GM21367 (cell line): ENCODE data around the gene ASPA.
"Not testable (repeated sequence)": the region's sequence is repeated elsewhere in the genome, so short reads cannot be mapped to it uniquely, and the experiment has no call there.

Experiments
- ATAC-seq: cut with Tn5 transposase; IDR thresholded peaks from one replicate; pipeline ENCODE4 v1.9.1; 2021; ENCODE audit not compliant: unreplicated experiment

Gene ASPA

DNA sequence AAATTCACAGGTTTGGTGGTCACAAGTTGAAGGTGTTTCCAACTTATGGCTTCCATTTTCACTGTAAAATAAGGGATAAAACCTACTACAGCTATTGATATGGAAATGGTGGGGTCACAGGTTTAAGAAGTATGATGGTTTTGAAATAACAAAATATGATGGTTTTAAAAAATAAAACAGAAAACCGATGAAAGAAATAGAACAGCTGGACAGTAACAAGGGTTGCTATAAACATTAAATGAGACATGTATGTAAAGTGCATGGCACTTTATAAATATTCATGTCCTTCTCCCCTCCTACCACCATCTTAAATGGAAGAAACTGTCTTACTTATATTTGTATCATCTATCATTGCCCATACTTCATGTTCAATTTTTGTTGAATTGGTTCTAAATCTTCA, 31.3 kb downstream of the ASPA start:
- ATAC-seq: no peak

DNA sequence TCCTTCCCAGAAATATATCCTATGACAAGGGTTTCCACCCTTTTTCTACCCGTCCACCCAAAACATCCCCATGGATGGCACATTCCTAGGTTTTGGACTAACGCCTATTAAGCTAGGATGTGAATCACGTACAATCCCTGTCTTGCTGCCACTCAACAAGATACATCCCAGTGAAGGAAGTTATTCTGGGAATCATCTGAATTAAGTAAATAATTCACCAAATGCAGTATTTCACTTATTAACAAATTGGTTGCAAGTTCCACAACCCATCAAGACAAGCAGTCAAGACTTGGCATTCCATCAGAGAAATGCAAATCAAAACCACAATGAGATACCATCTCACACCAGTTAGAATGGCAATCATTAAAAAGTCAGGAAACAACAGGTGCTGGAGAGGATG, 32.1 kb downstream of the ASPA start:
- ATAC-seq: no peak

DNA sequence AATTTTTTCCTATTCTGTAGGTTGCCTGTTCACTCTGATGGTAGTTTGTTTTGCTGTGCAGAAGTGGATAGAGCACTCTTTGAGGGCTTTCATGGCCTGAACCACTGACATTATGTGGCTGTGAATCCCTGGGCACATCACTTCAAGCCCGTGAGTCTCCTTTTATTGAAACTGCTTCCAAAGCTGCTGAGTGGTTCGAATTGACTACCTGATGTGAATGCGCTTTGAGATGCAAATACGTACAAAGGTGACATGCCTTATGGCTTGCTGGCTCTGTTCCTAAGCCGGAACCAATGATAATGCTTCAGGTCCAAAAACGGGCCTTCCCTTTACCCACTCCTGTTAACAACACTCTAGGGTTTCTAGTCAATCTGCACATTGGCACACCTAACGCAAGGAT, 34.3 kb downstream of the ASPA start:
- ATAC-seq: no peak

DNA sequence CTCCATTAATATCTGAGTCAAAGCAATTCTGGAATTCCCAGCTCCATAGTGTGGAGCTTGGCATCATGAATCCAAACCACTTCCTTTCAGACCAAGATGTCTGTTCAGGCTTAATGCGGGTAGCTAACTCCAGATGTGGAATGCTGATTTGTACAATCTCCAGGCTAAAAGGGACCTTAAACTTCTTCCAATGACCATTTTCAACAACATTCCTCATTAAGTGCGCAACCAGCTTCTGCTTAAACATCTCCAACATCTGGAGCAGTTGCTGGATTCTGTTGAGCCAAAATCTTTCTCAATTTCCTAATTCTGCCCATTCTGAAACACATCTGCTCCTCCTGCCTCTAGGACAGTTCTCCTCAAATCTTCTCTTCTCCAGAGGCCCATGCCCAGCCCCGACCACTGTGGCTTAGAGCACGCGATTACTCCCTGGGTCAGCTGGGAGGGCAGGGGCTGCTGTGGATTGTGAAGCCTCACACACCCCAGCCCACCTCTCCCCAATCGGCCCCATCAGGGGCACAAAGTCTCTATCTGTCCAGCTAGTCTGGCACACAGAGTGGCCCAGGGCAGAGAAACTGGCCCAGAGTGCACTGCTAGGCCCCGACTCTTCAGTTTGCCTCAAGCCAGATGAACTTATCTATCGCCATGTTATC, 36.2 kb downstream of the ASPA start:
- no peak for ATAC-seq

DNA sequence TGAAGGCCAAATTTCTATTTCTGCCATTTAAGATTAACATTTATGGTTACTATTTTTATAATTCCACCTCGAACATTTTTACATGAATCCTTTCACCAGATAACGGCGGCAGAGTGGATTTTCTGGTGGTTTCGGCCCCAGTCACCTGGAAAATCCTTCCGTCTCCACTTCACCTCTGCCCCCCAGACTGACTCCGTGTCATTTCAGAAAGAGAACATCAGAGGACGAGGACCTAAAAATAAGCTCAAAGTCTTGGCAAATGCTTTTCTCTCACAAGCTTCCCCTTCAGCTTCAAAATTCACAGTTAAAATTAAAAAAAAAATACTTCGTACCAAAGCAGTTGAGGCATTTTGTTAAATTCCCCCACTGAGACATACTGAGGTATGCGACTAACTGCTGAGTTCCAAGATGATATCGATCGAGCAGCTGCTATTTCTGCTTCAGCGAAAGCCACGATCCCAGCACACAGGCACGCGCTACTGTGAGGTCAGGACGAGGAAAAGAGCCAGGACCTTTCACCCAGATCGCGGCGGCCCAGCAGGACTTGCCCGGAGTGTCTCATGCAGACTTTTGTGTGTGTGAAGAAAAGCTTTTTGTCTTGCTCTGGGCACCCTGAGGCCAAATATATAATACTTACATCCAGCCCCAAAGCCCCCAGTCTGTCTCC, 36.8 kb downstream of the ASPA start:
- no peak for ATAC-seq

DNA sequence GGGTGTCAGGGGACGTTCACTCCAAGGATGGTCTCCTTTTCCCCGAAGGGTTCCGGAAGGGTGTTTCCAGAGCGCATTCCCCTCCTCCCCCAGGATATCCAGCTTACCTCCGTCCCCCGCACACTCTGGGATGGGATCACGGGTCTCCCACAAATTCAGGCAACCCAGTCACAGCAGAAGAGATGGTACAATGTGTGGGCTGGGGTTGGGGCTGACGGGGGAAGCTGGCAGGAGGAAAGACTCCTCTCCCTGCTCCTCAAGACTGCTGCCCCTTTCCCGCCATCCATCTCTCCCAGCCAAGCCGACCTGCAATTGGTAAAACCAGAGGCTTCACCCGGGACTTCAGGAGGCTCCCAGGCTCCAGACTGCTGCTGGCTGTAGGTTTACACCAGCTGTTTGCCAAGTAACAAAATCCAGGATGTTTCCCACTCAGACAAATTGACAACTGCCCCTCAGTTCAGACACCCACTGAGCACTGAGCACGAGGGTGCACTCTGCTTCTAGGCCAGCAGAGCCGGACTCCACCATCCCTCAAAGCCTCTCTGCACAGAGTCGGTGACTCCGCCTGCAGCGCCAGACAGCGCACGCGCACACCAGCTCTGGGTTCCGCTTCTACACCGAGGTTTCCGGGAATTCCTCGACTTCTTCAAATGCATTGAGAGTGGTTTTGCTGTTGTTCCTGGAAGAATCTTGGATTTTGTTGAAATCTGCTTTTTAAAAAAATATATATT, 37.7 kb downstream of the ASPA start:
- no peak for ATAC-seq

DNA sequence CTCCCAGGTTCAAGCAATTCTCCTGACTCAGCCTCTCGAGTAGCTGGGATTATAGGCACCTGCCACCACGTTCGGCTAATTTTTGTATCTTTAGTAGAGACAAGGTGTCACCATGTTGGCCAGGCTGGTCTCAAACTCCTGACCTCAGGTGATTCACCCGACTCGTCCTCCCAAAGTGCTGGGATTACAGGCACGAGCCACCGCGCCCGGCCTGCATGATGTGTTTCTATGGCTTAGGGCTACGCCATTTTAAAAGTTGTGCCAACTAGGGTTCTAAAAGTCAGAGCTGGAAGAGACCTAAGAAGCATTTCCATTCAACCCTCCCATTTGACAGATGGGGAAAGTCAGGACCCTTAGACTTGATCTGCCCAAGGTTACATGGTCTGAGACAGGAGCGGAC, 38.4 kb downstream of the ASPA start:
- ATAC-seq: not testable (repeated sequence)

DNA sequence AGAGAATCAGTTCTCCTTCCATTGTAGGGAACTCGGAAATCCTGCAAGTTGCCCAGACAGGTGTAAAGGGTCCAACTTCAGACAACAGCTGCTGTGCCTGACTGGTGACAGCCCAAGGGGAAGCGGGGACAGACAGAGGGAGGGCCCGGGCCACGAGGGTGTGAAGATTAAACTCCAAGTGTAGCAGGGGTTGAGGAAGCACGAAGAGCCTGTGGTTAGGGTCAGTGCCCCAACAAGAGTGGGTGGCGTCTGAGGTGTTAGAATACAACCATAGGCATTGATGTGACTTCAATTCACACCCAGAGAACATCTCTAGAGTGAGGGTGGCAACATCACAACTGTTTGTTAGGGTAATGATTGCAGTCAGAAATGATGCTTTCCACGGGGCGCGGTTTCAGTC, 39.1 kb downstream of the ASPA start:
- ATAC-seq: no peak

DNA sequence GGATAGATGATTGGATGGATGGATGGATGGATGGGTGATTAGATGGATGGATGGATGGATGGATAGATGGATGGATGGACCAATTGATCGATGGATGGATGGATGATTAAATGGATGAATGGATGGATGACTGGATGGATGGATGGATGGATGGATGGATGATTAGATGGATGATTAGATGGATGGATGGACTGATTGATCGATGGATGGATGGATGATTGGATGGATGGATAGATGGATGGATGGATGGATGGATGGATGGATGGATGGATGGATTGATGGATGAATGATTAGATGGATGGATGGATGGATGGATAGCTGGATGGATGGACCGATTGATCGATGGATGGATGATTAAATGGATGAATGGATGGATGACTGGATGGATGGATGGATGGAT, 43.7 kb downstream of the ASPA start:
- not testable (repeated sequence) for ATAC-seq

DNA sequence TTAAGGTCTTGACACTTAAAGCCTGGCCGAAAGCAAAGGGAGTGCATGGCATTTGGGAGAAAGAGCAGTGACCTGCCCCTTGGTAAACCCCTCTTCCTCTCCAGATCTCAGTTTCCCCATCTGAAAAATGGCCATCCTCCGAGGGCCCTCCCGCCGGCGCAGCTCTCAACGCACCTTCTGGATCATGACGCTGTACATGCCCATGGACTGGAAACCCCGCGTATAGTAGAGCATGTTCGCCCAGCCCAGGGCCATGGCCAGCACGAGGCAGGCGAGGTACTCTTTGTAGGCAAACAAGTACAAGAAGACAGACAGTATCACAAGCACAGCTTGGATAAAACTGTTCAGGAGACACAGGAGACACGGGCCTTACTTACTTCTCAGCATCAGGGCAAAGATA, 48.2 kb downstream of the ASPA start:
- no peak for ATAC-seq

DNA sequence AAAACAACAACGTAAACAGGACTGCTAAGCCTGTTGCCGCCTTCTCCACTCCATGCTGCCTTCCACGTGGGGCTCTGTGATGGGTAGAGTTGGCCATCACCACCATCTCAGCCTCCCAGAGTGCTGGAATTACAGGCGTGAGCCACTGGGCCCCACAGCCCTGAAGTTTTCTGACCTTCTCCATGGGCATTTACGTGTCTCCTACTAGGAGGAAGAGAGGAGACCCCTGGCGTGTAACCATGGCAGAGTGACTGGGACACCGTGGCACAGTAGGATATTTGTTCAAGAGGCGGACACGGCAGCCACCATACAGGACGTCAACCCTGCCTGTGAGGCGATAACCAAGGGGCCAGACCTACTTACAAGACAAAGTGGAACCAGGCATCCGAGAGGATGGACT, 50.7 kb downstream of the ASPA start:
- ATAC-seq: no peak

DNA sequence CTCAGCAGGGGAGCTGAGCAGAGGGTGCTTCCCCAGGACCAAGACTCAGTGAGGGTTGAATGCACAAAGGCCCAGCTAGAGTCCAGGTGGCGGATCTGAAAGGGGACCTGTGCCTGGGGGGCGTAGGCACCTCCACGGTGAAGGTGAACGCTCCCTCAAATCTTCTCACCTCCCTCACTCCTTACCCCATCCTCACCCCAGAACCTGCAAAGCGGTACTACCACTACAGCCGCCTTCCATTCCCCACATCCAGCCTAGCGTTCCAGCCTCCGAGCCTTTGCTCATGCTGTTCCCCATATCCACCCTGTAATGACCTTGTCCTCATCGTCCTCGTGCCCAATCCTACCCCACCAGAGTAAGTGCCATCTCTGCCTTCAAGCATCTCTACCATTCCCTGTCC, 51.2 kb downstream of the ASPA start:
- ATAC-seq: no peak

DNA sequence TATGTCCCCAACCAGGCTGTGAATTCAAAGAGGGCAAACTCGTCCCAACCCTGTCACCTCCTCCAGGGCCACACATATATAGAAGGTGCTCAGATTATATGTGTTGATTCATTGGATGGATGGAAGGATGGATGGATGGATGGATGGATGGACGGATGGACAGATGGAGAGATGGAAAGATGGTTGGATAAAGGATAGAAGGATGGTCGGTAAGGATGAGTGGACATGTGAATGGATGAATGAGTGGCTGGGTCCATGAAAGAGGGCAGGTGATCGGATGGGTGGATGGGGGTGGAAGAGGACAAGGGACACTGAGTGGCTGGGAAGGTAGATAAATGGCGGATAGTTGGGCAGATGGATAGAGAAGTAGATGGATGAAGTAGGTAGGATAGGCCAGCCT, 51.7 kb downstream of the ASPA start:
- ATAC-seq: no peak

DNA sequence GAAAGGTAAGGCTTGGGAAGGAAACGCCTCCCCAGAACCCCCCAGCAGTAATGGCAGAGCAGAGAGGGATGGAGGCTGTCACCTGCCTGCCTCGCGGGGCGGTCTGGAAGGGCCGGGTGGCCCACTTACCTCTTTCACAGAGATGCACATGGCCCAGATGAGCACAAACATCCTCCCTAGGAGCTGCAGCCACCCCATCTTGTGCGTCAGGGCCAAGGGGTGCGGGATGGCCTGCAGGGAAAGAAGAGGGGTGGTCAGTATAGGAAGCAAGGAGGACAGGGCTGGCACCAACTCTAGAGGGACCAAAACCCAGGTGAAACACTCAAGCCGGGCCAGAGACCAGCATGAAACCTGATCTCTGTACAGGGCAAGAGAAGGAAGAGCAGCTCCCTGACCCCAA, 52.1 kb downstream of the ASPA start:
- ATAC-seq: no peak

DNA sequence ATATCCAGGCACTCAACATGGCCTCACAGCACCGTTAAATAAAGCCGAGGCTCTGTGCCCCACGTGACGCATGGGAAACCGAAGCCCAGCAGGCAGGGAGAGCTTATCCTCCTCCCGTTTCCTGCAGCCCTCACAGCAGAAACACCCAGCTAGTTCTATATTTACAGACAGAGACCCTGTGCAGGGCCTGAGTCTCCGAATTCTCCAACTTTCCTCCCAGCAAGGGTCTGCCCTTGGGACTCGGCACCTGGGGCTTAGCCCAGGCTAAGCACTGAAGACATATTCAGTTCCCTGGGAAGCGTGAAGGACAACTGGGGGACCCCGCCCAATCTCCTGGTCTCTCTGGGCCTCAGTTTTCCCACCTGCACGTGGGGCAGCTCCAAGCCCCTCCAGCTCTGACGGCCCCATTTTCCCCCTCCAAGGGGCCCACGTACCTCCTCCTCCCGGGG, 52.6 kb downstream of the ASPA start:
- ATAC-seq: no peak

DNA sequence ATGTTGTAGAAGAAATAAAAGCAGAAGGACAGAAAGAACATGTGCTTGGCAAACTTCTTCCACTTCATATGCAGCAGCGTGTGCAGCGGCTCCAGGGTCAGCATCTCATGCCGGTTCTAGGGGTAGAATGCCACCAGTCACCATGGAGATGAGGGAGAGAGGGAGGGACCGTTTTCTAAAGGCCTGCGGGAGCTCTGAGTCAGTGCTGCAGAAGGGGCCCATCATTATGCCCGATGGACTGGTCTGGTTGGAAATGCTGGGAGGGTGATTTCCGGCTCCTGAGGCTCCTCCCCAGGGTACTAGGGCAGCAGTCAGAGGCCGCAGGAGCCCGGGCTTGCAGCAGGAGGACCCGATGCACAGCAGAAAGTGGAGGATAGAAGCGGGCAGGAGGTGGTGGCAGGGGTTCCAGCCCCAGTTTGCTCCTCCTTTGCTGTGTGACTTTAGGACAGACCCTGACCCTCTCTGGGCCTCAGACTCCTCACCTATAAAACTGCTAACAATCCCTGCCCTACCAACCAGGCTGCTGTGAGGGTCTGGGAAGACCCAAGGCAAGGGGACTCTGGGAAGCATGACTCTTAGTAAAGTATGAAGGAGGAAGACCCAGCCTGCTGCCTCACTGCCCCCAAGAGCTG, 53.2 kb downstream of the ASPA start:
- no peak for ATAC-seq

DNA sequence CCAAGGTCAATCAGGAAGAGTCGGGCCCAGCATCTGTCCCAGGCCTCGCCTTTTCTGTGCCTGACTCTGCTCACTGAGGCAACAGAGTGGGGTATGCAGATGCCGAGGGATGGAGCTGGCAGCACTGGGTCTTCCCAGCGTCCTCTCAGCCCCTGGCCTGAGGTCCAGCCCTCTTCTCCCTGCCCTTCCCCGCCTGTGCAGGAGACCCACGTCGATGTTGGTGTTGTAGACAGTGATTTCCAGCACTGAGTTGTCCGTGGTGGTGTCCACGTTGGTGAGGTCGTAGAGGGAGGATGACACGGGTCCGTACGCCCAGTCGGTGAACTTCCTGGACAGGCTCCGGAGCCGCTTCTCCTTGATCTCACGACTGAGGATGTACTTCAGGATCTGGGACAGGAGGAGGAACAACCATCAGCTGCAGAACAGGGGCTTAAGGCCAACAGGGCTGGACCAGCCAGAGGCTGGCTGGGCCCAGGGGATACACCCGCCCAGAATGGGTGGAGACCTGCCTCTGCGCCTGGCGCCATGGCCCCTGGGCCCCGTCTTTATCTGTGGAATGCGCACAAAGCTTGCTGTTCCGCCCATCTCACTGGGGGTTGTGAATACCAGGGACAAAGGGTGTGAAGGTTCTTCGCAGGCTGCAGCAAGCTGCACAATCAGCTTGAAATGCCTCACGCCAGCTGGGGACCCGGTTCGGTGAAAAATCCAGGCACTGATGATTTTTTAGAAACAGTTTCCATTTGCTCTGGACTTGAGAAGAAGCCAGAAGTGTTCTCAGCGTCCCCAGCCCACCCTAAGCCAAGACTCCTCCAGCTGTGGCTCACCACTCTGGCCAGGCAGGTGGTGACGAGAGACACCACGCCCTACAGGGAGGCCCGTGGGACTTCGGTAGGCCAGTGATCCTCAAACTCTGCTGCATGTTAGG, 54.3 kb downstream of the ASPA start:
- no peak for ATAC-seq

DNA sequence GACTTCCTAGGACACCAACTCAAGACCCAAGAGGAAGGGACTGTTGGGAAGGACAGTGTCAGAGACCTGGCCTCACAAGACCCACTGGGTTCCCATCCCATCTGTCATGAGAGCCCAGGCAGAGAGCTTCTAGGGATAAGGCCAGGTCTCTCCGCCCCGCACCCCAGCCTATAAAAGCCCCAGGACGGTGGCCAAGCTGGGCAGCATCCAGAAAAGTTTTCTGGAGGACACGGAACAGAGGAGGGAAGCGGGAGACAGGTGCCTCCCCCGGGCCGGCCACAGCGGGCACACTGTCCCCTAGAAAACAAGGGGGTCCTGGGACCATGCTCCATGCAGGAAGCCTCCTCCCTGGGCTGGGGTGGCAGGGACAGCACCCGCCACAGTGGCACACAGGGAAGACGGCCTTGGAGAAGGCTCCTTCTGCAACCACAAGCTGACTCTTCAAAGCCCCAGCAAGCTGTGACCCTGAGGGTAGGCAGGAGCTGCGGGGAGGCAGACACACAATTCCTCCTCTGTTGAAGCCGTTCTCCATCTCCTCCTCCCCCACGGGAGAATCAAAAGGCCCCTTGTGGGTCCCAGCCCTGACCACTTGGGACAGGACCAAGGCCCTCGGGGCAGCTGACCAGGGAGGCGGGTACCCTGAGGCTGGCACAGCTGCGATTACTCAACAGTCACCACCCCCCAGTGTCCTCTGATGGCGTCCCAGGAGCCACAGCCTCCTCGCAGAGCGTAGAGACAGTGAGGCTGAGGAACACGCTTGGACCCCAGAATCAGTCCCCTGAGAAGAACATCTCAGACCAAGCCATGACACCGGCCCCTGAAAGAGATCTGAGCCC, 55.7 kb downstream of the ASPA start:
- ATAC-seq: no peak

DNA sequence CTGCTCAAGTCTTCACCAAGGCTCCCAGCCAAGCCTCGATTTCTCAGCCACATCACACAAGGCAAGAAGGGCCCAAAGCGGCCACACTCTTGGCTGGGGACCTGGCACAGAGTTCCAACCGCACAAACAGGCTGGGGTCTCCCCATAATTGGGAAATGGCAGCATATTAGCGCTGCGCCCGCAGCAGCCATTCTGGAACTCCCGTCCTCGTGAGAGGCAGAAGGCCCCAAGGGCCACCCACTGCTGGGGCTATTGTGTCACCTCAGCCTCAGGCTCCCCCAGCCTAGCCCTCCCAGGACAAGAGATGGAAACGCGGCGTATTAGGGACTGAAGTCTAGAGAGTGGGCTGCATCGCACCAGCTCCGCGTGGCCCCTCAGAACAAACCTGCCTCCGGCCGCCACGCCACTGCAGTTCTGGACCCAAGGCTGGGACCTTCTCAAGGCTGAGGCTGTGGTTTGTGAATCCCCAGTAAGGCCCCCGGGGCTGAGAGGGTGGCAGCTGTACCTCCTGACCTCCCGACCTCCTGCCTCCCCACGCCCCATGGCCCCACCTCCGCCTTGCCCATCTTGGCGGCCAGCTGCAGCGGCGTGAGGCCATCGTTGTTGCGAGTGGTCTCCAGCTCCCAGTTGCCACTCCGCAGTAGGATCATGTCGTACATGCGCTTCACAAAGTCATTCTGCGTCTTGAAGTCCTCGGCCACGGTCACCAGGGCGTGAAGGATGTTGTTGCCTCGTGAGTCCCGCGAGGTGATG, 56.5 kb downstream of the ASPA start:
- ATAC-seq: no peak
